Measurements from ENCODE around the gene PAH. TPM values are rescaled to one million over a fixed set of nuclear protein-coding genes. Genes with fewer than 3 reads are reported as not detected.

PAH gene
- polyA plus RNA-seq, 3 donors, result not detected

DNA sequence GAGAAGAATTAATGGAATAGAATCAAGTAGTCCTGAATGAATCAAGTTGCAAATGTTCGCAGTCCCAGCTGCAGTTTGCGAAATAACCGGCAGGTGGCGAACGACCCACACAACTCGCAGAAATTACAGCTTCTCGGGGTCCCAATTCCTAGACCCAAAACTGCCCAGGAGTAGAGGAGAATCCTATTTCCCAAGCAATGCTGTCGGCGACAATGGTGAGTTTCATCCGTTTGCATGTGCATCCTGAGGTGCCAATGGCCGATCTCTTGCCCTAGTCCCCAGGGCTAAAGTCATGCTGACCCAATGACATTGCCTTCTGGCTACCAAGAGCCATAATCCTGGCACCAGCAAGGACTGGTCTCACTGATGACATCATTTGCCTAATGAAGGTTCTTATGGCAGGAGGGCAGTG lies 31.9 kb upstream of the PAH start:
- Histone ChIP-seq H3K4me2 (replicated peaks; ENCODE audit: extremely low read depth, low read length, poor library complexity, severe bottlenecking) (no peak overlapping the region), H3K79me2 (ENCODE audit: insufficient read depth, low read length) (no peaks in the 10 kb centered on the region), H3K27me3 (ENCODE audit: control insufficient read depth in 2 of 2, insufficient read depth in 2 of 2, low read length in 2 of 2) (peaks cover 20 to 47% of the 10 kb centered on the region in 2 donors), H2AFZ (ENCODE audit: insufficient read depth, low read depth, low read length, poor library complexity, severe bottlenecking) (no peak overlapping the region), H4K20me1 (ENCODE audit: insufficient read depth, low read length) (no peaks in the 10 kb centered on the region), H3K4me1 (ENCODE audit: control insufficient read depth in 1 of 2, insufficient read depth in 2 of 2, low read length in 2 of 2) (no peaks in the 10 kb centered on the region), H3K36me3 (replicated peaks in 1 of 2; ENCODE audit: control insufficient read depth in 1 of 2, insufficient read depth in 2 of 2, low read length in 2 of 2) (no peaks in the 10 kb centered on the region), H3K4me3 (replicated peaks in 1 of 3; ENCODE audit: low read depth in 2 of 3, low read length in 3 of 3) (no peak overlapping the region), H3K9me3 (replicated peaks in 1 of 2; ENCODE audit: control insufficient read depth in 1 of 2, insufficient read depth in 1 of 2, low read length in 2 of 2) (peaks cover 0 to 7% of the 10 kb centered on the region in 2 donors), H3K9ac (ENCODE audit: insufficient read depth, low read length, poor library complexity, severe bottlenecking) (no peak overlapping the region), H3K27ac (ENCODE audit: low read depth in 1 of 2, low read length in 2 of 2) (no peak overlapping the region)
- Mint-ChIP-seq H3K27me3 (ENCODE audit: low read depth in 3 of 3) (peaks cover 40 to 51% (median 44%) of the 10 kb centered on the region in 3 donors), H3K36me3 (no peaks in the 10 kb centered on the region), H3K4me3 (no peak overlapping the region), H3K9me3 (peaks cover 0 to 8% (median 0%) of the 10 kb centered on the region in 7 donors), H3K4me1 (no peaks in the 10 kb centered on the region), H3K27ac (no peak overlapping the region)
- TF ChIP-seq, protein P1, sequence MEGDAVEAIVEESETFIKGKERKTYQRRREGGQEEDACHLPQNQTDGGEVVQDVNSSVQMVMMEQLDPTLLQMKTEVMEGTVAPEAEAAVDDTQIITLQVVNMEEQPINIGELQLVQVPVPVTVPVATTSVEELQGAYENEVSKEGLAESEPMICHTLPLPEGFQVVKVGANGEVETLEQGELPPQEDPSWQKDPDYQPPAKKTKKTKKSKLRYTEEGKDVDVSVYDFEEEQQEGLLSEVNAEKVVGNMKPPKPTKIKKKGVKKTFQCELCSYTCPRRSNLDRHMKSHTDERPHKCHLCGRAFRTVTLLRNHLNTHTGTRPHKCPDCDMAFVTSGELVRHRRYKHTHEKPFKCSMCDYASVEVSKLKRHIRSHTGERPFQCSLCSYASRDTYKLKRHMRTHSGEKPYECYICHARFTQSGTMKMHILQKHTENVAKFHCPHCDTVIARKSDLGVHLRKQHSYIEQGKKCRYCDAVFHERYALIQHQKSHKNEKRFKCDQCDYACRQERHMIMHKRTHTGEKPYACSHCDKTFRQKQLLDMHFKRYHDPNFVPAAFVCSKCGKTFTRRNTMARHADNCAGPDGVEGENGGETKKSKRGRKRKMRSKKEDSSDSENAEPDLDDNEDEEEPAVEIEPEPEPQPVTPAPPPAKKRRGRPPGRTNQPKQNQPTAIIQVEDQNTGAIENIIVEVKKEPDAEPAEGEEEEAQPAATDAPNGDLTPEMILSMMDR (IDR thresholded peaks at IDR 0.05), result peak; percentile 94
- 2% methylated on average over 11 of the region's 11 CpGs for WGBS (ENCODE audit: insufficient coverage)
- intact Hi-C loops (cut with micrococcal nuclease), result loop anchor here (5.0 kb wide), 1 partner anchor 598 kb away; no protein-coding TSS in a partner anchor
- DNase-seq, result no peak

- intact Hi-C loops (cut with micrococcal nuclease), result loop anchor here (5.0 kb wide), 1 partner anchor 601 kb away; no protein-coding TSS in a partner anchor
- H3K36me3 Mint-ChIP-seq, result no peaks in the 10 kb centered on the region
- WGBS (ENCODE audit: insufficient coverage), result 75% methylated on average over 2 of the region's 2 CpGs
Observed at GRCh38 chr12:102946042-102946441, 29.0 kb upstream of the PAH start.

More at GRCh38 chr12:102946042-102946441, 29.0 kb upstream of the PAH start:
- H3K27ac ChIP-seq (ENCODE audit: low read depth in 1 of 2, low read length in 2 of 2), result no peak overlapping the region
- no peak overlapping the region for H3K4me3 ChIP-seq (replicated peaks in 1 of 3; ENCODE audit: low read depth in 2 of 3, low read length in 3 of 3)
- TF ChIP-seq, protein P1 (IDR thresholded peaks at IDR 0.05), result no peak
- DNase-seq, result no peak
- H3K4me1 ChIP-seq (ENCODE audit: control insufficient read depth in 1 of 2, insufficient read depth in 2 of 2, low read length in 2 of 2), result no peaks in the 10 kb centered on the region
- Mint-ChIP-seq H3K27me3 (ENCODE audit: low read depth in 3 of 3) (peaks cover 16 to 24% (median 19%) of the 10 kb centered on the region in 3 donors), H3K4me3 (no peak overlapping the region), H3K9me3 (peaks cover 0 to 4% (median 2%) of the 10 kb centered on the region in 7 donors), H3K27ac (no peak overlapping the region), H3K4me1 (no peaks in the 10 kb centered on the region)
- peaks cover 9 to 21% of the 10 kb centered on the region in 2 donors for H3K27me3 ChIP-seq (ENCODE audit: control insufficient read depth in 2 of 2, insufficient read depth in 2 of 2, low read length in 2 of 2)
- no peaks in the 10 kb centered on the region for H4K20me1 ChIP-seq (ENCODE audit: insufficient read depth, low read length)
- no peak overlapping the region for H3K4me2 ChIP-seq (replicated peaks; ENCODE audit: extremely low read depth, low read length, poor library complexity, severe bottlenecking)
- no peak overlapping the region for H3K9ac ChIP-seq (ENCODE audit: insufficient read depth, low read length, poor library complexity, severe bottlenecking)
- H3K36me3 ChIP-seq (replicated peaks in 1 of 2; ENCODE audit: control insufficient read depth in 1 of 2, insufficient read depth in 2 of 2, low read length in 2 of 2), result no peaks in the 10 kb centered on the region
- H3K9me3 ChIP-seq (replicated peaks in 1 of 2; ENCODE audit: control insufficient read depth in 1 of 2, insufficient read depth in 1 of 2, low read length in 2 of 2), result peaks cover 0 to 6% of the 10 kb centered on the region in 2 donors
- H2AFZ ChIP-seq (ENCODE audit: insufficient read depth, low read depth, low read length, poor library complexity, severe bottlenecking), result no peak overlapping the region
- H3K79me2 ChIP-seq (ENCODE audit: insufficient read depth, low read length), result no peaks in the 10 kb centered on the region

Measured in CD14-positive monocyte (primary cell).